SK-N-SH treated with all-trans-retinoic acid at 6 μM for 48 hours (cell line): ENCODE results near the gene C22orf39.

ENCODE experiments used
- ARNTL ChIP-seq: fragments of 450-650 bp; formaldehyde crosslinking; IDR thresholded peaks from 2 replicates; pipeline ENCODE4 v1.5.0; 2020; ENCODE audit warnings: low read depth, mild to moderate bottlenecking, moderate library complexity, borderline replicate concordance
- CREB5 ChIP-seq: fragments of 250-450 bp; sonication (Bioruptor Pico); IDR thresholded peaks from 2 replicates; pipeline ENCODE4 v1.5.1; 2020; ENCODE audit warnings: low read depth, mild to moderate bottlenecking, moderate library complexity
- CSDC2 ChIP-seq: fragments of 250-450 bp; sonication (Bioruptor Pico); IDR thresholded peaks from 2 replicates; pipeline ENCODE4 v1.5.0; 2020; ENCODE audit warnings: mild to moderate bottlenecking, moderate library complexity
- GLIS3 ChIP-seq: fragments of 250-450 bp; sonication (Bioruptor Pico); IDR thresholded peaks from 2 replicates; pipeline ENCODE4 v1.5.0; 2020; ENCODE audit warnings: mild to moderate bottlenecking, moderate library complexity
- ISL1 ChIP-seq: fragments of 250-450 bp; sonication (Bioruptor Pico); IDR thresholded peaks from 2 replicates; pipeline ENCODE4 v2.1.2; 2022; ENCODE audit warnings: mild to moderate bottlenecking, moderate library complexity
- PPARA ChIP-seq: fragments of 250-450 bp; sonication (Bioruptor Pico); IDR thresholded peaks from 2 replicates; pipeline ENCODE4 v1.5.0; 2020; ENCODE audit warnings: mild to moderate bottlenecking, borderline replicate concordance
- RARB ChIP-seq: fragments of 250-450 bp; sonication (Bioruptor Pico); IDR thresholded peaks from 2 replicates; pipeline ENCODE4 v1.8.0; 2021; ENCODE audit warnings: mild to moderate bottlenecking, moderate library complexity
- TCF4 ChIP-seq: fragments of 250-450 bp; sonication (Bioruptor Pico); IDR thresholded peaks from 2 replicates; pipeline ENCODE4 v1.8.0; 2021; ENCODE audit warnings: mild to moderate bottlenecking, moderate library complexity, borderline replicate concordance
- TOX ChIP-seq: fragments of 250-450 bp; sonication (Bioruptor Pico); IDR thresholded peaks from 2 replicates; pipeline ENCODE4 v1.8.0; 2021; ENCODE audit warnings: mild to moderate bottlenecking, moderate library complexity, borderline replicate concordance
- ZFP3 ChIP-seq: fragments of 250-450 bp; sonication (Bioruptor Pico); IDR thresholded peaks from 2 replicates; pipeline ENCODE4 v1.5.0; 2020; ENCODE audit warnings: mild to moderate bottlenecking, moderate library complexity
- ZFP30 ChIP-seq: fragments of 450-650 bp; formaldehyde crosslinking; IDR thresholded peaks from 2 replicates; pipeline ENCODE4 v1.5.0; 2022; ENCODE audit warnings: mild to moderate bottlenecking, moderate library complexity
- TF ChIP-seq, protein P1 (sequence below): fragments of 250-450 bp; sonication (Bioruptor Pico); IDR thresholded peaks from 2 replicates; pipeline ENCODE4 v1.8.0; 2020; ENCODE audit warnings: mild to moderate bottlenecking, moderate library complexity, borderline replicate concordance

GRCh38 chr22:19463491-19464469 lies 16.3 kb upstream of the C22orf39 start:
- TF ChIP-seq TOX (CRISPR knock-in tag) (no peak), ZFP30 (no peak), RARB (no peak), ARNTL (CRISPR knock-in tag) (no peak), CSDC2 (no peak), CREB5 (CRISPR knock-in tag) (no peak), TCF4 (CRISPR knock-in tag) (no peak), ISL1 (CRISPR knock-in tag) (no peak), ZFP3 (CRISPR knock-in tag) (no peak), PPARA (no peak), GLIS3 (CRISPR knock-in tag) (no peak)
- TF ChIP-seq, protein P1, sequence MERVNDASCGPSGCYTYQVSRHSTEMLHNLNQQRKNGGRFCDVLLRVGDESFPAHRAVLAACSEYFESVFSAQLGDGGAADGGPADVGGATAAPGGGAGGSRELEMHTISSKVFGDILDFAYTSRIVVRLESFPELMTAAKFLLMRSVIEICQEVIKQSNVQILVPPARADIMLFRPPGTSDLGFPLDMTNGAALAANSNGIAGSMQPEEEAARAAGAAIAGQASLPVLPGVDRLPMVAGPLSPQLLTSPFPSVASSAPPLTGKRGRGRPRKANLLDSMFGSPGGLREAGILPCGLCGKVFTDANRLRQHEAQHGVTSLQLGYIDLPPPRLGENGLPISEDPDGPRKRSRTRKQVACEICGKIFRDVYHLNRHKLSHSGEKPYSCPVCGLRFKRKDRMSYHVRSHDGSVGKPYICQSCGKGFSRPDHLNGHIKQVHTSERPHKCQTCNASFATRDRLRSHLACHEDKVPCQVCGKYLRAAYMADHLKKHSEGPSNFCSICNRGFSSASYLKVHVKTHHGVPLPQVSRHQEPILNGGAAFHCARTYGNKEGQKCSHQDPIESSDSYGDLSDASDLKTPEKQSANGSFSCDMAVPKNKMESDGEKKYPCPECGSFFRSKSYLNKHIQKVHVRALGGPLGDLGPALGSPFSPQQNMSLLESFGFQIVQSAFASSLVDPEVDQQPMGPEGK, result no peak
